Activated naive CD8-positive, alpha-beta T cell treated with anti-CD3 and anti-CD28 coated beads, Interleukin-2, amount 10 ng/mL, durations not matched to agents 7 days and 5 days (primary cell): ENCODE results near the gene DEUP1. TPM values are rescaled to one million over a fixed set of nuclear protein-coding genes. Genes with fewer than 3 reads are reported as not detected.
"Not testable (repeated sequence)": the region's sequence is repeated elsewhere in the genome, so short reads cannot be mapped to it uniquely, and the experiment has no call there.

Source experiments
- ATAC-seq: fragments of 150-1000 bp; cut with Tn5 transposase; one replicate; pipeline ENCODE4 v1.10.0; 2021; ENCODE audit warnings: low read depth, moderate library complexity
- POLR2A ChIA-PET: fragments of 350-600 bp; sonication (Branson Sonifier 250); formaldehyde crosslinking; loops from one replicate; lab custom pipeline; 2021; ENCODE audit warnings: antibody characterized with exemption; lab: Charles Lee
- DNase-seq: peaks from one replicate; pipeline ENCODE4 v3.0.0; 2021
- H3K27ac Mint-ChIP-seq: one replicate; pipeline ENCODE4 v1.8.0; 2022; ENCODE audit warnings: mild to moderate bottlenecking, mixed read lengths
- H3K27me3 Mint-ChIP-seq: one replicate; pipeline ENCODE4 v1.8.0; 2022; ENCODE audit warnings: mild to moderate bottlenecking, moderate library complexity, mixed read lengths
- H3K36me3 Mint-ChIP-seq: one replicate; pipeline ENCODE4 v1.8.0; 2021; ENCODE audit warnings: mild to moderate bottlenecking, mixed read lengths
- H3K4me1 Mint-ChIP-seq: one replicate; pipeline ENCODE4 v1.8.0; 2021; ENCODE audit warnings: mixed read lengths
- H3K4me3 Mint-ChIP-seq: one replicate; pipeline ENCODE4 v1.8.0; 2022; ENCODE audit warnings: mild to moderate bottlenecking, moderate library complexity, mixed read lengths
- H3K9me3 Mint-ChIP-seq: one replicate; pipeline ENCODE4 v1.8.0; 2021; ENCODE audit warnings: mixed read lengths
- total RNA-seq, 2 experiments: library from RNA; stranded (reverse); gene quantifications; one replicate each; pipeline ENCODE4 v1.2.3, GENCODE V29; 2021

Gene DEUP1
- total RNA-seq, 2 experiments from 2014 or later = not detected

DNA sequence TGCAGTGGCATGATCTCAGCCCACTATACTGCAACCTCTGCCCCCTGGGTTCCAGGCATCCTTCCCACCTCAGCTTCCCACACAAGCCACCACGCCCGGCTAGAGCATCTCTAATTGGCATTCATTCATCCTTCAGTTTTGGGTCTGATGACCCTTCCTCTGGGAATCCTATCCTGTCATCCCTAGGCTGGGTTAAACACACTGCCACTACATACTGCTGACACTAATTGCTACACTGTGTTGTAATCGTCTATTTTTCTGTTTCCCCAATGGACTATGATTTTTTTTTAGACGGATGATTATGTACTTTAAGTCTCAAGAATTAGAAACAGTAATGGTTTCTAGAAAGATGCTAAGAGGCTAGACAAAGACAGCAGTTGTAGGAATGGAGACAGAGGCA is 62.8 kb downstream of the DEUP1 start:
- DNase-seq = no peak
- H3K4me3 Mint-ChIP-seq = no peak overlapping the region
- H3K27ac Mint-ChIP-seq = no peak overlapping the region
- no peaks in the 10 kb centered on the region for H3K9me3 Mint-ChIP-seq
- H3K4me1 Mint-ChIP-seq = no peaks in the 10 kb centered on the region
- H3K27me3 Mint-ChIP-seq = peaks cover 6% of the 10 kb centered on the region
- POLR2A ChIA-PET = no interaction called here
- no peaks in the 10 kb centered on the region for H3K36me3 Mint-ChIP-seq
- no peak for ATAC-seq

DNA sequence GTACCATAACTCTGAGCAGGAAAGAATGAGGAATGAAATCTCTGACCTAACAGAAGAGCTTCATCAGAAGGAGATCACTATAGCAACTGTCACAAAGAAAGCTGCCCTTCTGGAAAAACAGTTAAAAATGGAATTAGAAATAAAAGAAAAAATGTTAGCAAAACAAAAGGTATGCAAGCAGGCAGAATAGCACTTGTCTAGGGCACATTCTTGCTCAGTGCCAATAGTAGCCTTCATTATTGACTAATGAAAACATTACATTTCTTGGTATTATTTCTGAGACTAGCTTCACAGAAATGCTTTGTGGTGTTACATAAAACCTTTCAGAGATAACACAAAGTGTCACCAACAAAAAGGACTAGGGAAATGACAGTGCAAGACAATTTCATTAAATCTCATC is 63.9 kb downstream of the DEUP1 start:
- H3K27ac Mint-ChIP-seq = no peak overlapping the region
- DNase-seq (no peak), ATAC-seq (no peak)
- H3K4me1 Mint-ChIP-seq = no peaks in the 10 kb centered on the region
- H3K36me3 Mint-ChIP-seq = no peaks in the 10 kb centered on the region
- no peaks in the 10 kb centered on the region for H3K9me3 Mint-ChIP-seq
- POLR2A ChIA-PET = no interaction called here
- peaks cover 4% of the 10 kb centered on the region for H3K27me3 Mint-ChIP-seq
- no peak overlapping the region for H3K4me3 Mint-ChIP-seq

DNA sequence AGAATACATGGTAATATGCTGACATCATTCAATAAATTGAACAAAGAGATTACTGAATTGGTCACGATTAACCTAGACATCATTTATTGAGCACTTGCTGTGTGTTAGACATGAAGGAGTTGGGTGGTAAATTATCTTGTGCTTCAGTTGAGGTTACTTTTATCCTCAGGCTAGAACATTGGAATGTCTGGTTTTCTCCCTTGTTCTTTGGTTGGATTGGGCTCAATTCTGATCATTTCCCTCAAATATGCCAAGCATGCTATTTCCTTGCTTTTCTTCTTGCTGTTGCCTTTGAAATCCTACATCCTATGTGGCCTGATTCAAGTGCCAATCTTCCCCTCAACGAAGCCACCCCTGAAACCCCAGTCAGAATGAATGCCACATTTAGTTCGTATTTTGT is 65.8 kb downstream of the DEUP1 start:
- DNase-seq = no peak
- no peaks in the 10 kb centered on the region for H3K36me3 Mint-ChIP-seq
- H3K27ac Mint-ChIP-seq = no peak overlapping the region
- H3K4me3 Mint-ChIP-seq = no peak overlapping the region
- no peaks in the 10 kb centered on the region for H3K9me3 Mint-ChIP-seq
- peaks cover 8% of the 10 kb centered on the region for H3K27me3 Mint-ChIP-seq
- no peak for ATAC-seq
- POLR2A ChIA-PET = no interaction called here
- no peaks in the 10 kb centered on the region for H3K4me1 Mint-ChIP-seq

DNA sequence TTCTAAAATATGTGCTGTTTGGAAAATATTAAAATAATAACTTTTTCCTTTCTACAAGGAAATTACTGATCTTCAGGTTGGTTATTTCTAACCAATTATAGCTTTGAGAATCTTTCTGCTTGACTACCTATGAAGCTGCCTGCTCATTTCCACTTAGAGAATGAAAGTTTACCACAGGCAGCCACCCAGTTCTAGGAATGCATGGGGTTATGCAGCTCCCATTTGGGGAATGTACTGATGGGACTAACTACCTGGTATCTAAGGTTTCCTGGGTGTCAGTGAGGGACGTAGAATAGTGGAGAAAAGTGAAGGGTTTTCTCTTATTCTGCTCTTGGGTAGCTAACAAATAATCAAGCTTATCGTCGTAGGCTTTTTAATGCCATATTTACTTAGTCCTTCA is 73.4 kb downstream of the DEUP1 start:
- POLR2A ChIA-PET = no interaction called here

DNA sequence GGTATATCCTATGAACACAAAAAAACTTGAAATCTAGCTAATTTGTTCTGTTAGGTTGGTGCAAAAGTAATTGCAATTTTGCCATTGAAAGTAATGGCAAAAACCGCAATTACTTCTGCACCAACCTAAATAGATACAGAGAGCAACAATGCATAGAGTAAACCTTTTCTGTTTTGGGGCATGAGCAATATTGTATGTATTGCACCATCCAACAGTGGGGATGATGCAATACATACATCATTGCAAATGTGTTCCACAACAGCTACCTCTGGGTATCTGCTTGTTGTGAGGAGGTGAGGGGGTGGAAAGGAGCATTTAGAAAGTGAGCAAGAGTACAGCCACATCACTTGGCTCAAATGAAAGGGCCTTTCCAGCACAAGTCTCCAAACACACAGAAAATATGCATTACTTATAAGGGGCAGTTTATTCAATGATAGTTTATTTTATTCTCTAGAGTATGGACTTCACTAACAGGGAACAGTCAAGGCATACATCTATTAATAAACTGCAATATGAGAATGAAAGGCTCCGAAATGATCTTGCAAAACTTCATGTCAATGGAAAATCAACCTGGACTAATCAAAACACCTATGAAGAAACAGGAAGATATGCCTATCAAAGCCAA is 77.3 kb downstream of the DEUP1 start:
- Mint-ChIP-seq H3K4me3 (no peak overlapping the region), H3K27ac (no peak overlapping the region), H3K36me3 (no peaks in the 10 kb centered on the region), H3K4me1 (no peaks in the 10 kb centered on the region), H3K27me3 (peaks cover 10% of the 10 kb centered on the region), H3K9me3 (no peaks in the 10 kb centered on the region)
- no peak for ATAC-seq
- no peak for DNase-seq
- POLR2A ChIA-PET = no interaction called here

More for the DNA sequence above, 73.4 kb downstream of the DEUP1 start:
- Mint-ChIP-seq H3K36me3 (no peaks in the 10 kb centered on the region), H3K9me3 (peaks cover 1% of the 10 kb centered on the region), H3K27me3 (peaks cover 6% of the 10 kb centered on the region), H3K4me3 (no peak overlapping the region), H3K27ac (no peak overlapping the region), H3K4me1 (no peaks in the 10 kb centered on the region)
- ATAC-seq (no peak), DNase-seq (no peak)

DNA sequence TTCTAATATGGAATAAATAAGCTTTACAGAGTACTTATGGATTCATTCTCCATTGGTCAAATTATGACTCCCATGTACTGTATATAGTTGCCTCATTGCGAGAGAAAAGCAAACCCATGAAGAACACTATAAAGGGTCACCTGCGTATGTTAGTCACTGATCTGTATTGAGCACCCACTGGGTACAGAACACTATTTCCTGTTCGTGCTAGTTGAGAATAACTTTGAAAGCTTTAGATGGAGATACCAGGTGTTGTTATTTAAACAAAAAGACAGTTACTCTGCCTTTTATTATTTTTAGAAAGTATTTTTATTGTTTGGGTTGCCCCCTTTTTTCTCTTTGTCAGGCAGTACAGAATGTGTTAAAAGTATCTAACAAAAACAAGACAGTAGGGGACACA is 79.9 kb downstream of the DEUP1 start:
- no peak overlapping the region for H3K27ac Mint-ChIP-seq
- H3K36me3 Mint-ChIP-seq = no peaks in the 10 kb centered on the region
- H3K4me1 Mint-ChIP-seq = no peaks in the 10 kb centered on the region
- H3K4me3 Mint-ChIP-seq = no peak overlapping the region
- peaks cover 9% of the 10 kb centered on the region for H3K27me3 Mint-ChIP-seq
- H3K9me3 Mint-ChIP-seq = no peaks in the 10 kb centered on the region
- no peak for ATAC-seq
- no peak for DNase-seq
- POLR2A ChIA-PET = no interaction called here

DNA sequence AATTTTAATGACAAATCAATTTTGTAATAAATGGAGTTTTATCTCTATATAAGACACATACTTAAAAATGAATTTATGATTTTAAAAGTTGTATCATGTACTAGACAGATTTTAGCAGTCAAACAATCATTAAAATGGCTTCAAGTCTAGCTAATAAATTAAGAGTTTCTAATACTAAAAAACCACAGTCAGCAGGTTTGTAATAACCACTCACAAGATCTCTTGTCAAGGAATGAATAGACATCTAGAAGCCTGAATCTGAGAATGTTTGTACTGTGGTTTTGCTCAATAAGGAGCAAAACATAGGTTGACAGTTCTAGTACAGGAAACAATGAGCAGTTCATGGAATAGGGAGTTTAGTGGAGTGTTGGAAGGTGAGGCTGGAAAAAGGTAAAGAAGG is 81.2 kb downstream of the DEUP1 start:
- H3K27ac Mint-ChIP-seq = no peak overlapping the region
- DNase-seq (no peak), ATAC-seq (no peak)
- no peaks in the 10 kb centered on the region for H3K36me3 Mint-ChIP-seq
- H3K9me3 Mint-ChIP-seq = no peaks in the 10 kb centered on the region
- H3K4me1 Mint-ChIP-seq = no peaks in the 10 kb centered on the region
- H3K27me3 Mint-ChIP-seq = peaks cover 9% of the 10 kb centered on the region
- POLR2A ChIA-PET = no interaction called here
- H3K4me3 Mint-ChIP-seq = no peak overlapping the region

DNA sequence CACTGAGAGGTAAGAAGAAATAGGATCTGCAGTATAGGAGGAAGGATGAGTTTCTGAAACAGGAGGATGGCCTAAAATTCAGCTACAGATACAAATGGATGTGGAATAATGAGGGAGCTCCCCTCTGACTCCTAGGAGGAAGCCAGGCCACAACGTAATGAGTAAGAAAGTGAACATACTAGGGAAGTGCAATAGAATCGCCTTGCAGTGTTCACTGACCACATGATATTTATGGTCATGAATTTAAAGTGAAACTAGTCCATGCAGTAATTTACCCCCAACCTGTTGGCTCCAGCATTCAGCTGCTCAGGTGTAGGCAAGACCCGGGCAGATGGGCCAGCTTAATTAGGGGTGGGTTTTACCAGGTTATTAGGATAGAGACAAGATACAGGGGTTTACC is 101.7 kb downstream of the DEUP1 start:
- Mint-ChIP-seq H3K9me3 (no peaks in the 10 kb centered on the region), H3K4me1 (no peaks in the 10 kb centered on the region), H3K36me3 (no peaks in the 10 kb centered on the region), H3K27ac (no peak overlapping the region), H3K4me3 (no peak overlapping the region), H3K27me3 (no peaks in the 10 kb centered on the region)
- no peak for ATAC-seq
- DNase-seq = no peak
- POLR2A ChIA-PET = no interaction called here

DNA sequence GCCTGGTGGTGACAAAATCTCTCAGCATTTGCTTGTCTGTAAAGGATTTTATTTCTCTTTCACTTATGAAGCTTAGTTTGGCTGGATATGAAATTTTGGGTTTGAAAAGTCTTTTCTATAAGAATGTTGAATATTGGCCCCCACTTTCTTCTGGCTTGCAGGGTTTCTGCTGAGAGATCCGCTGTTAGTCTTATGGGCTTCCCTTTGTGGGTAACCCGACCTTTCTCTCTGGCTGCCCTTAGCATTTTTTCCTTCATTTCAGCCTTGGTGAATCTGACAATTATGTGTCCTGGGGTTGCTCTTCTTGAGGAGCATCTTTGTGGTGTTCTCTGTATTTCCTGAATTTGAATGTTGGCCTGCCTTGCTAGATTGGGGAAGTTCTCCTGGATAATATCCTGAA is 112.7 kb downstream of the DEUP1 start:
- H3K4me3 Mint-ChIP-seq, H3K27me3 Mint-ChIP-seq, POLR2A ChIA-PET, DNase-seq, H3K9me3 Mint-ChIP-seq, H3K27ac Mint-ChIP-seq, ATAC-seq, H3K36me3 Mint-ChIP-seq, H3K4me1 Mint-ChIP-seq: not testable (repeated sequence)

DNA sequence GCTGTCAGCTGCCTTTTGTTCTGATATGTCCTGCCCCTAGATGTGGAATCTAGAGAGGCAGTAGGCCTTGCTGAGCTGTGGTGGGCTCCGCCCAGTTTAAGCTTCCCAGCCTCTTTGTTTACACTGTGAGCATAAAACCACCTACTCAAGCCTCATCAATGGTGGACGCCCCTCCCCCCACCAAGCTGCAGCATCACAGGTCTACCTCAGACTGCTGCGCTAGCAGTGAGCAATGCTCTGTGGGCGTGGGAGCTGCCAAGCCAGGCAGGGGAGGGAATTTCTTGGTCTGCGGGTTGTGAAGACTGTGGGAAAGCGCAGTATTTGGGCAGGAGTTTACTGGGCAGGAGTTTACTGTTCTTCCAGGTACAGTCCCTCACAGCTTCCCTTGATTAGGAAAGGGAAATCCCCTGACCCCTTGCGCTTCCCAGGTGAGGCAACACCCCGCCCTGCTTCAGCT is 114.1 kb downstream of the DEUP1 start:
- H3K4me3 Mint-ChIP-seq = no peak overlapping the region
- no peak overlapping the region for H3K27ac Mint-ChIP-seq
- peaks cover 8% of the 10 kb centered on the region for H3K27me3 Mint-ChIP-seq
- POLR2A ChIA-PET = no interaction called here
- DNase-seq (no peak), ATAC-seq (no peak)
- H3K36me3 Mint-ChIP-seq = no peaks in the 10 kb centered on the region
- H3K4me1 Mint-ChIP-seq = no peaks in the 10 kb centered on the region
- peaks cover 2% of the 10 kb centered on the region for H3K9me3 Mint-ChIP-seq

DNA sequence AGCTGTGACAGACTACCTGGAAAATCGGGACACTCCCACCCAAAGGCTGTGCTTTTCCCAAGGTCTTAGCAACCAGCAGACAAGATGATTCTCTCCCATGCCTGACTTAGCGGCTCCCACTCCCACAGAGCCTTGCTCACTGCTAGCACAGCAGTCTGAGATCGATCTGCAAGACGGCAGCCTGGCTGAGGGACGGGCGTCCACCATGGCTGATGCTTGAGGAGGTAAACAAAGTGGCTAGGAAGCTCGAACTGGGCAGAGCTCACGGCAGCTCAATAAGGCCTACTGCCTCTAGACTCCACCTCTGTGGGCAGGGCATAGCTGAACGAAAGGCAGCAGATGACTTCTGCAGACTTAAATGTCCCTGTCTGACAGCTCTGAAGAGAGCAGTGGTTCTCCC is 127.7 kb downstream of the DEUP1 start:
- DNase-seq (no peak), ATAC-seq (no peak)
- POLR2A ChIA-PET = no interaction called here
- Mint-ChIP-seq H3K27me3 (peaks cover 10% of the 10 kb centered on the region), H3K36me3 (no peaks in the 10 kb centered on the region), H3K9me3 (peaks cover 1% of the 10 kb centered on the region), H3K27ac (no peak overlapping the region), H3K4me1 (no peaks in the 10 kb centered on the region), H3K4me3 (no peak overlapping the region)

DNA sequence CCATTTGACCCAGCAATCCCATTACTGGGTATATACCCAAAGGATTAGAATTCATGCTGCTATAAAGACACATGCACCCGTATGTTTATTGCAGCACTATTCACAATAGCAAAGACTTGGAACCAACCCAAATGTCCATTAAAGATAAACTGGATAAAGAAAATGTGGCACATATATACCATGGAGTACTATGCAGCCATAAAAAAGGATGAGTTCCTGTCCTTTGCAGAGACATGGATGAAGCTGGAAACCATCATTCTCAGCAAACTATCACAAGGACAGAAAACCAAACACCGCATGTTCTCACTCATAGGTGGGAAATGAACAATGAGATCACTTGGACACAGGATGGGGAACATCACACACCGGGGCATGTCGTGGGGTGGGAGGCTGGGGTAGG is 133.1 kb downstream of the DEUP1 start:
- H3K27ac Mint-ChIP-seq, H3K4me3 Mint-ChIP-seq, POLR2A ChIA-PET, H3K27me3 Mint-ChIP-seq, H3K9me3 Mint-ChIP-seq, ATAC-seq, DNase-seq, H3K4me1 Mint-ChIP-seq, H3K36me3 Mint-ChIP-seq: not testable (repeated sequence)

DNA sequence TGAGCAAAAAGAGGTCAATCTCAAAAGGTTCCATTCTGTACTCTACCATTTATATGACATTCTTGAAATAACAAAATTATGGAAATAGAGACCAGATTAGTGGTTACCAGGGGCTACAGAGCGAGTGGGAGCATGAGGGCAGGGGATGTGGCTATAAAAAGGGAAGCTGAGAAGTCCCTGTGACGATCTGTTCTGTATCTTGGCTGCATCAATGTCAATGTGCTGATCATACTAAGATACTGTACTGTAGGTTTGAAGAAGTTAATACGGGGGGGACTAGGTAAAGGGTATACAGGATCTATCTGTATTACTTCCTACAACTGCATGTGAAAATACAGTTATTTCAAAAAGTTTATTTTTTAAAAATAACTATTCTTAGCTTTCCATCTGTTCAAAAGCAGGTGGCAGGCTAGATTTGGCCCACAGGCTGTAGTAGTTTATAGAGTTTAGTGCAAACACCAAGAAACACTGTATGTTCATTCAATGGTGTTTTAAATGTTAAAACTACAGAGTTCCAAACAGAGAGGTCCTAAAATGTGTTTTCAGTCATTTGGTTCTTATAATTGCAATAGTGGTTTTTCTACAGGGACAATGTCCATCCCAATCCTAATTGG is 134.5 kb downstream of the DEUP1 start:
- Mint-ChIP-seq H3K4me1 (no peaks in the 10 kb centered on the region), H3K9me3 (peaks cover 1% of the 10 kb centered on the region), H3K27me3 (peaks cover 4% of the 10 kb centered on the region), H3K36me3 (no peaks in the 10 kb centered on the region), H3K27ac (no peak overlapping the region), H3K4me3 (no peak overlapping the region)
- POLR2A ChIA-PET = no interaction called here
- ATAC-seq (no peak), DNase-seq (no peak)

DNA sequence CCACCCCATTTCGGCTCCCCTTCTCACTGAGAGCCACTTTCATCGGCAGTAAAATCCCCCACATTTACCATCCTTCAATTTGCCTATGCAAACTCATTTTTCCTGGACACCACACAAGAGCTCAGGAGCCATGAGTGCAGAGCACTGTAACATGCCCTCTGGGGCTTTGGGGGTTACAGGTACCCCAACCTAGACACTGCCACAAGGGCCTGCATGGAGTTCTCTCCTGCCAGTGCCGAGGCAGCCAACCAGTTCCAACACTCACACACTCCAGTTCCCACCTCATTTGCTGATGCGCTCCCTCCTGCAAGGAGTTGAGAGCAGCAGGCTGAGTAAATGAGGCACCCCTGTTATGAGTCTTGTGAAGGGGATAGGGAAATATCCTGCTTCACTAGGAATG is 136.5 kb downstream of the DEUP1 start:
- Mint-ChIP-seq H3K4me3 (no peak overlapping the region), H3K4me1 (no peaks in the 10 kb centered on the region), H3K9me3 (peaks cover 1% of the 10 kb centered on the region), H3K36me3 (no peaks in the 10 kb centered on the region), H3K27ac (no peak overlapping the region), H3K27me3 (no peaks in the 10 kb centered on the region)
- POLR2A ChIA-PET = no interaction called here
- ATAC-seq (no peak), DNase-seq (no peak)
